Trophoblast cell (in vitro differentiated cells and primary cell): ENCODE results near the gene ZDHHC20.

ENCODE experiments used
- DNase-seq, 2 donors: peaks; one replicate each; pipeline ENCODE4 v3.0.0-alpha.2; 2016
- H2AFZ ChIP-seq: 2 replicates; pipeline ENCODE4 v1.6.1; 2013; ENCODE audit warnings: low read length, moderate library complexity, mild to moderate bottlenecking; ENCODE audit not compliant: insufficient read depth, poor library complexity
- H2AK5ac ChIP-seq: 2 replicates; pipeline ENCODE4 v1.6.1; 2013; ENCODE audit warnings: mild to moderate bottlenecking, low read length
- H2BK120ac ChIP-seq: 2 replicates; pipeline ENCODE4 v1.6.1; 2013; ENCODE audit warnings: low read length, mild to moderate bottlenecking, moderate library complexity; ENCODE audit not compliant: insufficient read depth, poor library complexity
- H2BK12ac ChIP-seq: 2 replicates; pipeline ENCODE4 v1.6.1; 2013; ENCODE audit warnings: mild to moderate bottlenecking, low read length, moderate library complexity
- H2BK5ac ChIP-seq: 2 replicates; pipeline ENCODE4 v1.6.1; 2013; ENCODE audit warnings: low read length, low read depth, moderate library complexity, mild to moderate bottlenecking; ENCODE audit not compliant: poor library complexity
- H3K14ac ChIP-seq: 2 replicates; pipeline ENCODE4 v1.6.1; 2013; ENCODE audit warnings: mild to moderate bottlenecking, low read length
- H3K18ac ChIP-seq: 2 replicates; pipeline ENCODE4 v1.6.1; 2013; ENCODE audit warnings: mild to moderate bottlenecking, low read length
- H3K23ac ChIP-seq: 2 replicates; pipeline ENCODE4 v1.6.1; 2013; ENCODE audit warnings: low read length
- H3K27ac ChIP-seq: 2 replicates; pipeline ENCODE4 v1.5.1; 2013; ENCODE audit warnings: low read depth, mild to moderate bottlenecking, inconsistent platforms, low read length, moderate library complexity
- H3K27me3 ChIP-seq: 2 replicates; pipeline ENCODE4 v1.6.1; 2013; ENCODE audit warnings: inconsistent platforms, mild to moderate bottlenecking, low read length, moderate library complexity; ENCODE audit not compliant: insufficient read depth
- H3K36me3 ChIP-seq, 2 experiments: 1 replicate in 1 of 2; 2 replicates in 1 of 2; pipeline ENCODE4 v1.6.1; 2013; ENCODE audit warnings: low read length in 2 of 2, mild to moderate bottlenecking in 2 of 2, moderate library complexity in 1 of 2; ENCODE audit not compliant: insufficient read depth in 2 of 2, control insufficient read depth in 1 of 2
- H3K4ac ChIP-seq: 2 replicates; pipeline ENCODE4 v1.6.1; 2013; ENCODE audit warnings: low read depth, mild to moderate bottlenecking, low read length, moderate library complexity
- H3K4me1 ChIP-seq, 2 experiments: 1 replicate in 1 of 2; 2 replicates in 1 of 2; pipeline ENCODE4 v1.6.1; 2013; ENCODE audit warnings: low read length in 2 of 2, mild to moderate bottlenecking in 2 of 2, moderate library complexity in 1 of 2; ENCODE audit not compliant: insufficient read depth in 2 of 2, control insufficient read depth in 1 of 2
- H3K4me2 ChIP-seq: 2 replicates; pipeline ENCODE4 v1.6.1; 2013; ENCODE audit warnings: inconsistent platforms, mild to moderate bottlenecking, low read length, moderate library complexity
- H3K4me3 ChIP-seq: 2 replicates; pipeline ENCODE4 v1.5.1; 2013; ENCODE audit warnings: mild to moderate bottlenecking, low read depth, low read length, inconsistent platforms
- H3K79me1 ChIP-seq: one replicate; pipeline ENCODE4 v1.6.1; 2013; ENCODE audit warnings: low read length
- H3K79me2 ChIP-seq: 2 replicates; pipeline ENCODE4 v1.6.1; 2013; ENCODE audit warnings: low read length, mild to moderate bottlenecking; ENCODE audit not compliant: control insufficient read depth, insufficient read depth, poor library complexity
- H3K9ac ChIP-seq: 2 replicates; pipeline ENCODE4 v1.6.1; 2013; ENCODE audit warnings: mild to moderate bottlenecking, low read length
- H3K9me3 ChIP-seq: 2 replicates; pipeline ENCODE4 v1.6.1; 2013; ENCODE audit warnings: low read depth, mild to moderate bottlenecking, control low read depth, inconsistent platforms, low read length; ENCODE audit not compliant: insufficient read depth
- H4K12ac ChIP-seq: 2 replicates; pipeline ENCODE4 v1.6.1; 2013; ENCODE audit warnings: low read depth, mild to moderate bottlenecking, low read length, moderate library complexity
- H4K8ac ChIP-seq: 2 replicates; pipeline ENCODE4 v1.6.1; 2013; ENCODE audit warnings: low read depth, mild to moderate bottlenecking, low read length, moderate library complexity
- H4K91ac ChIP-seq: one replicate; pipeline ENCODE4 v1.6.1; 2013; ENCODE audit warnings: low read depth, mild to moderate bottlenecking, low read length, moderate library complexity
- WGBS: extraction: QIAGEN DNeasy Blood & Tissue Kit; methylation state at CpG from one replicate; pipeline ENCODE4 v1.1.7; 2013; ENCODE audit warnings: missing lambda C conversion rate; ENCODE audit not compliant: insufficient read length, insufficient coverage; ENCODE audit errors: extremely low coverage; 5-methylcytosine and 5-hydroxymethylcytosine counted together

Gene ZDHHC20

DNA sequence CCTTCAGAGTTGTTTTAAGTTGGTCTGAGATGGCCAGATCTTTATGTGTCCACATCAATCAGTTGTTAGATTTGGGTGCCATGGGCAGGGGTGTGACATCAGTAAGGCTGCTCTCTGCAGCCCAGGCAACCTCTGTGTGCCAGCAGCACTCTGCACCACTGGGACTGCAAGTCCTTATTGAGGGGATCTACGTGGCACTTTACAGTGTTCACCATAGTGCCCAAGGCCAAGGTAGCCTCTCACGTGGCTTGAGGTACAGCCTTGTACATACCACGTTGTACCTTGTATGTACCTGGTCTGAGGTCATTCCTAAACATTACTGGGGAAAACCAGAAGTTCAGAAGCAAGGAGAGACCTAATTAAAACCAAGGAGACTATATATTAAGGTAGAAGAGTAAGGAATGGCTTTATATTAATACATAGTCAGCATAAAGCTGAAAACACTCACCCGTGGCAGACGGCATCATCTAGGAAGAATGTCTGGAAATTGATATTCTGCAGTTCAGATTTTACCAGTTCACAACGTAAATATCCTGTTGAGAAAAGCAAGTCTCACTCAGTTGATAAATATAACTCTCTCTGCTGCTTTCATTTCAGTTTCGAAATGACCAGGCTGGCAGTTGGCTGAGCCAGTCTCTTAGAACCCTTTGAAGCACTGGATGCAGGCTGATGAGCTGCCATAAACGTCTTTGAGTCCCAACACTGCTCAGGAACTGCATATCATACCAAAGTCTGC, 128.8 kb downstream of the ZDHHC20 start:
- Histone ChIP-seq H3K14ac (no peak overlapping the region), H3K23ac (no peak overlapping the region), H3K9me3 (peaks cover 2% of the 10 kb centered on the region), H4K12ac (no peak overlapping the region), H3K4me2 (no peak overlapping the region), H3K4ac (no peak overlapping the region), H2AK5ac (no peak overlapping the region), H3K4me3 (no peak overlapping the region), H3K18ac (no peak overlapping the region), H3K27ac (no peak overlapping the region), H3K79me2 (peaks cover 2% of the 10 kb centered on the region), H3K9ac (no peak overlapping the region), H2BK5ac (no peak overlapping the region), H3K36me3 (no peaks in the 10 kb centered on the region), H4K91ac (no peak overlapping the region), H2AFZ (no peak overlapping the region), H3K27me3 (no peaks in the 10 kb centered on the region), H3K79me1 (peaks cover 2% of the 10 kb centered on the region), H3K4me1 (peaks cover 6 to 9% of the 10 kb centered on the region in 2 experiments), H4K8ac (no peak overlapping the region), H2BK120ac (no peak overlapping the region), H2BK12ac (no peak overlapping the region)
- no peak for DNase-seq
- WGBS: no CpG with 5 or more reads among the region's 8 CpGs

DNA sequence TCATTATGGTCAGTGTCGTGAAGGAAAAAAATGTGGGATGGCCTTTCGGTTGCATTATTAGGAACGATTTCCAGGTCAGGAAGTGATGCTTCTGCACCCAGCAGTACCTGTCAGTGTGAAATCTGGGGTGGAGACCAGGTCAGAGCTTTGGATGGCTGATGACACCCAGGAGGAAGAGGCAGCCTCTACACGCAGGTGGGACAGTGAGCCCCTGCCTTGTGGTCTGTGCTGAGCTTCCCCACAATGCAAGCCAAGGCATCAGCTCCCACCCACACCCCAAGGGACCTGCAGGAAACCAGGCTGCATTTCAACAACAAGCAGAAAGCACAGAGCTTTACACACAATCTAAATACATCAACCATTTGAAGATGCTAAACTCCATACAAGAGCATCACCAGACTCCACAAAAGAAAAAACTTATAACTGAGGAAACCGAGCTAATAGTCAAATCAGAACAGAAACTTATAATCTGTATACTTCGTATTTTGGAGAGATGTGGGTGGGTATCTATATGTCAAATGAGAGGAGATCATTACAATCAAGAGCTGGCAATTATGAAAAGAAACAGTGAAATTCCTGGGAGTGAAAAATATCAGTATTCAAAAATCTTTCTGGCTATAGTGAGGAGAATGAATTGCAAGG, 130.1 kb downstream of the ZDHHC20 start:
- Histone ChIP-seq H3K27ac (no peak overlapping the region), H4K12ac (no peak overlapping the region), H4K8ac (no peak overlapping the region), H3K18ac (no peak overlapping the region), H4K91ac (no peak overlapping the region), H3K9me3 (peaks cover 2% of the 10 kb centered on the region), H3K79me2 (peaks cover 2% of the 10 kb centered on the region), H3K23ac (peak overlapping the region; percentile 70), H2BK120ac (no peak overlapping the region), H3K4me3 (no peak overlapping the region), H2AFZ (no peak overlapping the region), H3K79me1 (peaks cover 2% of the 10 kb centered on the region), H3K36me3 (no peaks in the 10 kb centered on the region), H3K4ac (no peak overlapping the region), H3K4me1 (peaks cover 6 to 9% of the 10 kb centered on the region in 2 experiments), H3K4me2 (no peak overlapping the region), H2BK5ac (no peak overlapping the region), H2BK12ac (no peak overlapping the region), H2AK5ac (no peak overlapping the region), H3K14ac (no peak overlapping the region), H3K9ac (no peak overlapping the region), H3K27me3 (no peaks in the 10 kb centered on the region)
- WGBS: no CpG with 5 or more reads among the region's 6 CpGs
- DNase-seq: no peak

DNA sequence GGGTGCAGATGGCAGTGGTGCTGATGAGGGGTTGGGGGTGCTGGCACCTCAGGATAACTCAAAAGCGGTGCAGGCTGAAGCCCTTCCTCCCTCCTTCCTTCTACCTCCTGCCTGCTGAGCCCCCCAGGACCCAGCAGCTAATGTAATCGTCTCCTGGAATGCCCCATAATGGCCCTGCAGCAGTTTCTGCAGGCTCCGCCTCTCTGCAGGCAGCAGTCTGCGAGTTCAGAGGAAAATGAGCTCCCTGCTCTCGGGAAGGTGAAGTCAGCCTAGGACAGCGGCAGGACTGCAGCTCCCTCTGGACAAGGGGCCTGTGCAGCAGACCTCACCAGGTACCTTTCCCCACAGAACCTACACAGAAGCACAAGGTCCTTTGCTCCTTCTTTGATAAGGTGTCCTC, 130.9 kb downstream of the ZDHHC20 start:
- no peak overlapping the region for H2BK5ac ChIP-seq
- WGBS: no CpG with 5 or more reads among the region's 6 CpGs
- H3K9ac ChIP-seq: no peak overlapping the region
- DNase-seq: no peak
- no peaks in the 10 kb centered on the region for H3K36me3 ChIP-seq
- no peak overlapping the region for H4K12ac ChIP-seq
- H3K14ac ChIP-seq: no peak overlapping the region
- no peaks in the 10 kb centered on the region for H3K27me3 ChIP-seq
- no peak overlapping the region for H3K23ac ChIP-seq
- peaks cover 2% of the 10 kb centered on the region for H3K79me1 ChIP-seq
- H4K91ac ChIP-seq: no peak overlapping the region
- H3K4me2 ChIP-seq: peak overlapping the region; percentile 34
- no peak overlapping the region for H2AK5ac ChIP-seq
- no peak overlapping the region for H2AFZ ChIP-seq
- no peak overlapping the region for H3K4me3 ChIP-seq
- H2BK12ac ChIP-seq: no peak overlapping the region
- no peak overlapping the region for H2BK120ac ChIP-seq
- peaks cover 2% of the 10 kb centered on the region for H3K9me3 ChIP-seq
- no peak overlapping the region for H3K18ac ChIP-seq
- no peak overlapping the region for H3K27ac ChIP-seq
- no peak overlapping the region for H3K4ac ChIP-seq
- no peak overlapping the region for H4K8ac ChIP-seq
- H3K4me1 ChIP-seq: peaks cover 6 to 9% of the 10 kb centered on the region in 2 experiments
- peaks cover 2% of the 10 kb centered on the region for H3K79me2 ChIP-seq

DNA sequence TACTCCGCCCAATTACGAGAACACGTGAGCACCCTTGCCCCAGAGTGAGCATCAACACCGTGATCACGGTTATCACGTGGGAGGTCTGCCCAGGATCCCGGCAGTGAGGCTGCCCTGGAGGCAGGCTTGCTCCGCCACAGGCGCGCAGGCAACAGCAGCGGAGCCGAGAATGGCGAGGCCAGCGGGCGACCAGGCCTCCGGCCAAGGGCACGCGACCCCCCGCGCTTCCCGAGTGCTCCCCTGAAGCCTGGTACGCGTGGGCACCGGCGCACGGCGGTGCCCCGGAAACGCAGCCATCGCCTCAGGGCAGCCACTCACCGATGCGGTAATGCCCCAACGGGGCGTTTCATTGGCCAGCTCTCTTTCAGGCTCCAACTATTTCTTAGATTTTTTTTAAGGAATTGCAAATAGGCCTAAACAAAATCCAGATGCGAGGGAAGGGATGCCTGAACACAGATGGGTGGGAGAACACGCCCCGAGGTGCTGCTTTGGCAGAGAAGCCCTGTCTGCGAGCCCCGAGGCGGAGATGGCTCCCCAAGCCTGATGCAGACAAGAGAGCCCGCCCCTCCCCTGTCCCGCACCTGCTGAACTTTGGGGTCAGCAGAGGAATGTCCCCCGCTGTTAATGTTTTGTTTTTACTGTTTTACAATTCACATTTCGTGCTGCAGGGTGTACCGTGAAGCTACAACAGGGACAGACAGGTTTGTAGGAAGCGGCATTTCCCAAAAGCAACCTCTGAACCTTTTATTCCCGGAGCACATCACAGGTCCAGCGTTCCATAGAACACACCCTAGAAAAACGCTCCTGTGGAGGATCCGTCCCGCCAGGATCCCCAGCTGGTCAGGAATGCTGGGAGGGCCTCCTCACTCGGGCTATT, 132.7 kb downstream of the ZDHHC20 start:
- Histone ChIP-seq H3K4me3 (peak overlapping the region; percentile 63), H3K27me3 (no peaks in the 10 kb centered on the region)

More for the DNA sequence above, 132.7 kb downstream of the ZDHHC20 start:
- Histone ChIP-seq H3K79me1 (peaks cover 2% of the 10 kb centered on the region), H3K23ac (no peak overlapping the region), H2AK5ac (no peak overlapping the region), H4K8ac (peak overlapping the region; percentile 67), H3K9me3 (peaks cover 2% of the 10 kb centered on the region), H3K9ac (no peak overlapping the region), H2BK12ac (no peak overlapping the region), H4K91ac (no peak overlapping the region), H3K27ac (no peak overlapping the region), H2BK120ac (no peak overlapping the region), H3K14ac (no peak overlapping the region), H4K12ac (no peak overlapping the region), H3K79me2 (peaks cover 2% of the 10 kb centered on the region), H3K4me1 (peaks cover 6 to 9% of the 10 kb centered on the region in 2 experiments), H3K4me2 (peak overlapping the region; percentile 86), H2AFZ (peak overlapping the region; percentile 30), H3K4ac (no peak overlapping the region), H2BK5ac (no peak overlapping the region), H3K18ac (no peak overlapping the region), H3K36me3 (no peaks in the 10 kb centered on the region)
- DNase-seq: peak; percentile 62 to 74
- no CpG with 5 or more reads among the region's 52 CpGs for WGBS
